Measurements from ENCODE around the gene TMCC3. TPM values are rescaled to one million over a fixed set of nuclear protein-coding genes. Genes with fewer than 3 reads are reported as not detected.
"Not testable (repeated sequence)": the region's sequence is repeated elsewhere in the genome, so short reads cannot be mapped to it uniquely, and the experiment has no call there.

Gene TMCC3
- total and polyA plus RNA-seq, 11 donors = 0.69 to 8.2 (median 2.9) TPM

DNA sequence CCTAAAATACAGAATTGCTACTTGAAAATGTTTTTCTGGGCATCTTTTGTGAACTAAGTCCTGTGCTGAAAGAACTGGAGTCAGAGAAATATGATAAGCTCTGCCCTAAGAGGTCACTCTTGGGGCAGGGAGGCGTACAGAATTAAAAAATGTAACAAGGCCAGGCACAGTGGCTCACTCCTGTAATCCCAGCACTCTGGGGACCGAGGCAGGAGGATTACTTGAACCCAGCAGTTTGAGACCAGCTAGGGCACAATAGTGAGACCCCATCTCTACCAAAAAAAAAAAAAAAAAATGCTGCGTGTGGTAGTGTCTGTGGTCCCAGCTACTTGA, 46.0 kb downstream of the TMCC3 start:
- no peak overlapping the region for H3K4me3 ChIP-seq
- peaks cover 0 to 19% (median 3%) of the 10 kb centered on the region in 12 donors for H3K9me3 ChIP-seq
- peaks cover 0 to 6% (median 0%) of the 10 kb centered on the region in 12 donors for H3K4me1 ChIP-seq
- WGBS, 4 donors = 63 to 84% (median 66%) methylated on average over 3 of the region's 3 CpGs
- no peaks in the 10 kb centered on the region for H3K27me3 ChIP-seq
- ATAC-seq (no peak), DNase-seq (no peak)
- no peak for TF ChIP-seq POLR2A (IDR thresholded peaks at IDR 0.05)
- TF ChIP-seq, protein P1, sequence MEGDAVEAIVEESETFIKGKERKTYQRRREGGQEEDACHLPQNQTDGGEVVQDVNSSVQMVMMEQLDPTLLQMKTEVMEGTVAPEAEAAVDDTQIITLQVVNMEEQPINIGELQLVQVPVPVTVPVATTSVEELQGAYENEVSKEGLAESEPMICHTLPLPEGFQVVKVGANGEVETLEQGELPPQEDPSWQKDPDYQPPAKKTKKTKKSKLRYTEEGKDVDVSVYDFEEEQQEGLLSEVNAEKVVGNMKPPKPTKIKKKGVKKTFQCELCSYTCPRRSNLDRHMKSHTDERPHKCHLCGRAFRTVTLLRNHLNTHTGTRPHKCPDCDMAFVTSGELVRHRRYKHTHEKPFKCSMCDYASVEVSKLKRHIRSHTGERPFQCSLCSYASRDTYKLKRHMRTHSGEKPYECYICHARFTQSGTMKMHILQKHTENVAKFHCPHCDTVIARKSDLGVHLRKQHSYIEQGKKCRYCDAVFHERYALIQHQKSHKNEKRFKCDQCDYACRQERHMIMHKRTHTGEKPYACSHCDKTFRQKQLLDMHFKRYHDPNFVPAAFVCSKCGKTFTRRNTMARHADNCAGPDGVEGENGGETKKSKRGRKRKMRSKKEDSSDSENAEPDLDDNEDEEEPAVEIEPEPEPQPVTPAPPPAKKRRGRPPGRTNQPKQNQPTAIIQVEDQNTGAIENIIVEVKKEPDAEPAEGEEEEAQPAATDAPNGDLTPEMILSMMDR (IDR thresholded peaks at IDR 0.05) = no peak
- no peaks in the 10 kb centered on the region for H3K36me3 ChIP-seq
- intact Hi-C loops (cut with DNase I) = loop anchor here in 5 of 10 donors (5.0 to 10.0 kb wide), 3 partner anchors 43 to 160 kb away; no protein-coding TSS in a partner anchor
- H3K27ac ChIP-seq = no peak overlapping the region

DNA sequence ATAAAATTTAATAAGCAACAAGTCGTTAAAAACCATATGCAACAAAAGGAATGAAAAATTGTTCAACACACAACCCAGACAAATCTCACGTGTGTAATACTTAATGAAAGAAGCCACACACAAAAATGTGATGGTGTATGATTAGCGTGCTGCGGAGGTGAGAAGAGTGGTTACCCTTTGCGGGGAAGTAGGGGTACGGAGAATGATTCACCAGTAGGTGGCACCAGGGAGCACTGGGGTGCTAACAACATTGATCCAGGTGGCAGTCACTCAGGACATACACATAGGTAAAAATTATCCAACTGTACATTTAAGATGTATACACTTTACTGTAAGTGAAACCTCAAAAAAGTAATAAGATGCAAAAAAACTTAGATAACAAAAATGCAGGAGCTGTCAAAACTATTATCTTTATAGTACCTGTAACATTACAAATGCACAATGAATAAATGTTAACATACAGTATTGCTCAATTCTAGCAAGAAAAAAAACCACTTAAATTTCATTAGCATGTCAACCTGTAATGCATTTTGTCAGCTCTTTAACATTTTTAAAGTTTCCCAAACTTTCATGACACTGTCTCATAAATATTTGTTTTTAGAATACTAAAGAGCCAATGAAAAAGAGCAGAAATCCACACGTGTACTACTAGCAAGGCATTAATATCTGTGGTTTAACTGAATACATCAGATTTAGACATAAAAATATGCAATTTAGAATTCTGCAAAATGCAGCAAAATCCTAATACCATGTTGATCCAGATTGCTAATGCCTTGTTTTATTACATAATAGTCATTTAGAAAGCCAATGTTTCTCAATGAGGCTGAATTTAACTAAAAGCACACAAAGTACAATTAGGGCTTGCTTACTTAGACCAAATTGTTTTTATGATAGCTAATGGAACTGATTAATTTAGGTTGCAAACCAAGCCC, 46.7 kb downstream of the TMCC3 start:
- Histone ChIP-seq H3K36me3 (no peaks in the 10 kb centered on the region), H3K27ac (no peak overlapping the region), H3K4me1 (peaks cover 0 to 6% (median 0%) of the 10 kb centered on the region in 12 donors), H3K27me3 (no peaks in the 10 kb centered on the region), H3K4me3 (no peak overlapping the region), H3K9me3 (peaks cover 0 to 19% (median 3%) of the 10 kb centered on the region in 12 donors)
- WGBS, 4 donors = 75 to 77% (median 77%) methylated on average over 7 of the region's 7 CpGs
- ATAC-seq (peak in 1 of 4 donors; percentile 44), DNase-seq (peak in 1 of 5 donors; percentile 36)
- TF ChIP-seq, protein P1 (IDR thresholded peaks at IDR 0.05) = peak; percentile 44 to 72 (median 62)
- no peak for TF ChIP-seq POLR2A (IDR thresholded peaks at IDR 0.05)
- intact Hi-C loops (cut with DNase I) = loop anchor here in 5 of 10 donors (5.0 to 10.0 kb wide), 3 partner anchors 44 to 161 kb away; no protein-coding TSS in a partner anchor

DNA sequence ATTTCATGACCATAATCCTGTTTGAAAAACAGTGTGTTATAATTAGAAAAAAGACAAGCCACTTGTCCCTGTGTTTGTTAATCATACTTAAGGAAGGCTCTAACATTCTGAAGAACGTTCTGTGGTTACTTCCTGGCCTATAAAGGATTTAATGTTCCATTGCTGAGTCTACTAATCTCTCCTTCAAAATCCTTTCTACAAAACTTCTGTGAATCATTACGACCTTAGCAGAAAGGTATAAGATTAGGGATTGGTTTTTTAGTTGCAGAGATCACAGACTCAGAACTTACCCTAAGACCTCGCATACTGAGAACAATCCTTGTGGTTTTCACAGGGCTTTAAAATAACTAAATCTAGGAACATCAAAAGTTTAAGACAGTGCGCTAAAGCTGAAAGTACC, 48.3 kb downstream of the TMCC3 start:
- WGBS, 4 donors = 81 to 89% (median 88%) methylated on average over 4 of the region's 4 CpGs
- H3K27ac ChIP-seq = no peak overlapping the region
- no peaks in the 10 kb centered on the region for H3K36me3 ChIP-seq
- H3K27me3 ChIP-seq = no peaks in the 10 kb centered on the region
- intact Hi-C loops (cut with DNase I) = loop anchor here in 5 of 10 donors (5.0 to 10.0 kb wide), 3 partner anchors 45 to 163 kb away; no protein-coding TSS in a partner anchor
- no peak overlapping the region for H3K4me3 ChIP-seq
- DNase-seq (no peak), ATAC-seq (no peak)
- peaks cover 0 to 6% (median 0%) of the 10 kb centered on the region in 12 donors for H3K4me1 ChIP-seq
- H3K9me3 ChIP-seq = peaks cover 0 to 11% (median 2%) of the 10 kb centered on the region in 12 donors
- TF ChIP-seq, protein P1 (IDR thresholded peaks at IDR 0.05) = no peak
- no peak for TF ChIP-seq POLR2A (IDR thresholded peaks at IDR 0.05)

DNA sequence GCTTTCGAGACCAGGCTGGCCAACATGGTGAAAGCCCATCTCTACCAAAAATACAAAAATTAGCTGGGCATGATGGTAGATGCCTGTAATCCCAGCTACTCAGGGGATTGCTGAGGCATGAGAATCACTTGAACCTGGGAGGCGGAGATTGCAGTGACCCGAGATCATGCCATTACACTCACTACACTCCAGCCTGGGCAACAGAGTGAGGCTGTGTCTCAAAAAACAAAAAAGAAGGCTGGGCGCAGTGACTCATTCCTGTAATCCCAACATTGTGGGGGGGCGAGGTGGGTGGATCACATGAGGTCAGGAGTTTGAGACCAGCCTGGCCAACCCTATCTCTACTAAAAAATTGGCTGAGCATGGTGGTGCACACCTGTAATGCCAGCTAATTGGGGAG, 49.0 kb downstream of the TMCC3 start:
- H3K4me3 ChIP-seq, H3K27me3 ChIP-seq, H3K4me1 ChIP-seq, H3K9me3 ChIP-seq, DNase-seq, ATAC-seq, H3K36me3 ChIP-seq, H3K27ac ChIP-seq: not testable (repeated sequence)
- intact Hi-C loops (cut with DNase I) = loop anchor here in 5 of 10 donors (5.0 to 10.0 kb wide), 3 partner anchors 46 to 163 kb away; no protein-coding TSS in a partner anchor
- WGBS, 4 donors = 96 to 99% (median 98%) methylated on average over 5 of the region's 5 CpGs
